Measurements from ENCODE around the gene EFNA4.

EFNA4 gene

DNA sequence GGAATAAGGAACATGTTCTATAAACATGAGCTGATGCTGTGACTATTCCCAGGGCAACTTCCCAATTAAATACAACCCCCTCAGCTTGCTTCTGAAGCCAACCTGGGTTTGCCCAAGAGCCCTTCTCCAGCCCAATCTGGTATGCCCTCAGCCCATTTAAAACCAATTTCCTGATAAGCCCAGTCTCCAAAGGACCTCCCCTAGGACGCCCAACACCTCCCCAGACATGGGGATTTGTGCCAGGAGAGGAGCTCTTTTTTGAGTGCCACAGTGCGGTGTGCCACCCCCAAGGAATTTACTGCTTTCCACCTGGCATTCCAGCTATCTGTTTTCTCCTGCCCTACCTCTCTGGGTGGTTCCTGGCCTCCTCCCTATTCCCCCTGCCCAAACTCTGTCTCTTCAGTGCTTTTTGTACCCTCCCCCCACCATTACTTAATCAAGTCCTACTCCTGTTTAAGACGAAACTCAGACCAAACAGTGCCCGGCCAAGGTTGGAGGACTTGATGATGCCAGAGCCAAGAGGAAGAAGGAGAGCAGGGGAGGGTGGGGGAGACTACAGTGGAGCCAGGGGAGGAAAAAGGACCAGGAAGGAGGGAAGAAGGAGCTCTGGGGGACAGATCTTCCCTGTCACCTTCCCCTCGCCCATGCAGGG is 52.7 kb downstream of the EFNA4 start:
- TF ChIP-seq EP300 (IDR thresholded peaks at IDR 0.05; ENCODE audit: borderline replicate concordance) (no peak), REST (IDR thresholded peaks at IDR 0.05; ENCODE audit: low read depth) (no peak), MAX (IDR thresholded peaks at IDR 0.05) (no peak)

DNA sequence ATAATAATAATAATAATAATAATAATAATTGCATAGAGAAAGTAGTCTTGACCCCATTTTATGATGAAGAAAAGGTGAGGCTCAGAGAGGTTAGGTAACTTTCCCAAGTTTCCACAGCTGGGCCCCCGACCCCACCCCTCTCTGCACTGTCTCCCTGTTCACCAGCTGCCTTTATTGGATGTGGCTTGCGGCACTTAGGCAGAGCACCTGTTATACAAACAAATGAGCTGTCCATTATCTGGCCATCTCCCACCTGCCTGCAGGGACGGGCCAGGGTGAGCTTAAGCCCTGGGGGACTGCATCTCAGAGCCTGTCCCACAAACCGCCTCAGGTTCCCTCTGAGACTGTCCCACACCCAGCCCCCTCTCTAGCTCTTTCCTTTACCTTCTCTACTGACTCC is 54.1 kb downstream of the EFNA4 start:
- TF ChIP-seq YY1 (IDR thresholded peaks at IDR 0.05; ENCODE audit: low read depth) (no peak), EP300 (IDR thresholded peaks at IDR 0.05; ENCODE audit: borderline replicate concordance) (no peak), EGR1 (IDR thresholded peaks at IDR 0.05) (no peak), TEAD4 (IDR thresholded peaks at IDR 0.05) (no peak), CEBPB (IDR thresholded peaks at IDR 0.05) (no peak), RAD21 (IDR thresholded peaks at IDR 0.05; ENCODE audit: low read depth) (no peak), ZBTB7A (IDR thresholded peaks at IDR 0.05; ENCODE audit: low read depth) (no peak), FOXM1 (IDR thresholded peaks at IDR 0.05; ENCODE audit: borderline replicate concordance, low read depth) (no peak), CREB1 (IDR thresholded peaks at IDR 0.05; ENCODE audit: low read depth) (no peak)
- TF ChIP-seq, protein P1, sequence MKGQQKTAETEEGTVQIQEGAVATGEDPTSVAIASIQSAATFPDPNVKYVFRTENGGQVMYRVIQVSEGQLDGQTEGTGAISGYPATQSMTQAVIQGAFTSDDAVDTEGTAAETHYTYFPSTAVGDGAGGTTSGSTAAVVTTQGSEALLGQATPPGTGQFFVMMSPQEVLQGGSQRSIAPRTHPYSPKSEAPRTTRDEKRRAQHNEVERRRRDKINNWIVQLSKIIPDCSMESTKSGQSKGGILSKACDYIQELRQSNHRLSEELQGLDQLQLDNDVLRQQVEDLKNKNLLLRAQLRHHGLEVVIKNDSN (IDR thresholded peaks at IDR 0.05) = no peak
